ENCODE results near the gene GALNTL6.
A peak's percentile ranks its signal among the peaks of the same experiment; 100 is the strongest.

The GALNTL6 gene

GRCh38 chr4:172555725-172556124, 742.5 kb downstream of the GALNTL6 start:
- DNase-seq (ENCODE audit: low spot score) = no peak

DNA sequence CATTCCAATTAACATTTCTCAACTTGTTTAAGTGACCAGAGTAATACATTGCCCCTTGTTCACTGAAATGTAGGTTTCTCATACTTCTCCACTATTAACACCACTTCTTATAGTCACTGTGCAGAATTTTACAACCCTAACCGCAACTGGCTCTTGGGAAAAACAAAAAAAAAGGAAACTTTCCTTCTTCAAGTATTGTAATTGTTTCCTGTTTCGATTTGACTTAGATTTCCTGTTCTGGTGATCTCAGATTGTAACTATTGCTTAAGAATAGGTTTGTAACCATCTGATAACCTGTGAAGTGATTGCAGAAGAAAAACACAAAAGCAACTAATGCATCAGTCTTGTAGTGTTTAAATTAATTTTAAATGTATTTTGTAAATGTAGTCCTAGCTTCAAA, 760.7 kb downstream of the GALNTL6 start:
- no peak for DNase-seq (ENCODE audit: low spot score)

DNA sequence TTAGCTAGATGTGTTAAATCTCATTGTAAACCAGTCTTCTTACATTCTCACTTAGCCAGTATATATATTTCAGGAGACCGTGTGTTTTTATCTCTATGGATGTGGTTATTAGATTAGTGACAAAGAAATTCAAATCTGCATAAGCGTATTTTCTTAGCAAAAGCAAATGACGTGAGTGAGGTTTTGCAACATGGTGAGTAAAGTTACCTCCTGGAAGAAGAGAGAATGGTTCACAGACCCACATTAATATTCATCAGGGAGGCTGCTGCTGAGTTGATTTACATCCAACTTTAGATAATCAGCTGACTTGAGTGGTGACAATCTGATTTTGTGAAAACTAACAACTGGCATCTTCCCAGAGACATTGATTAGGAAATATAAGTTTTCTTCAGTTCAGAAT, 765.5 kb downstream of the GALNTL6 start:
- DNase-seq (ENCODE audit: low spot score) = no peak

DNA sequence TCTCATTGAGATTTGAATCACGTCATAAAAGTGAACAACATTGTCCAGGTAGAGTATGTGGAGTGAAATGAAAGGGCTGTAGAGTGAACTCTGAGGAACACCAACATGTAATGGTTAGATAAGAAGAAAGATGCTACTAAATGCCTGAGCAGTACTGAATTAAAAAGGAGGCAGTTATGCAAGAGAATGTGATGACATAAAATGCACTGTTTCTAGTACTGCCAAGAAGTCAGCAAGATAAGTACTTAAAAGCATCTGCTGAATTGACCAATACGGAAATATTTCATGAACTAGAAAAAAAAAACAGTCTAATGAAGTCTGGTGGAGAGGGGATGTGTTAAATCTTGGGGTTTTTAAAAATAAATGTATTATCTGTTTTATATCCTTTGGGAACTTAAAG, 771.6 kb downstream of the GALNTL6 start:
- no peak for DNase-seq (ENCODE audit: low spot score)

DNA sequence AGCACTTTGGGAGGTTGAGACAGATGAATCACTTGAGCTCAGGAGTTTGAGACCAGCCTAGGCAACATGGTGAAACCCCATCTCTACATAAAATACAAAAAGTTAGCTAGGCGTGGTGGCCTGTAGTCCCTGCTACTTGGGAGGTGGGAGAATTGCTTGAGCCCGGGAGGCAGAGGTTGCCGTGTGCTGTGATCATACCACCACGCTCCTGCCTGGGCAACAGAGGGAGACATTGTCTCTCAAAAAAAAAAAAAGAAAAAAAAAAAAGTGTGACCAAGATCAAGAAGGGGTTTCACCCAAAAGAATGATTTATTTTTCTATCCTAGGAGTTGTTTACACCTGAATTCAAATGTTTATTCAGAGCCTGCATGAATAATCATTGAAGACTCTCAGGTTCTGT, 783.0 kb downstream of the GALNTL6 start:
- DNase-seq (ENCODE audit: low spot score) = peak; percentile 2

GRCh38 chr4:172599554-172599953, 786.4 kb downstream of the GALNTL6 start:
- DNase-seq (ENCODE audit: low spot score) = no peak

GRCh38 chr4:172601195-172601594, 788.0 kb downstream of the GALNTL6 start:
- no peak for DNase-seq (ENCODE audit: low spot score)

DNA sequence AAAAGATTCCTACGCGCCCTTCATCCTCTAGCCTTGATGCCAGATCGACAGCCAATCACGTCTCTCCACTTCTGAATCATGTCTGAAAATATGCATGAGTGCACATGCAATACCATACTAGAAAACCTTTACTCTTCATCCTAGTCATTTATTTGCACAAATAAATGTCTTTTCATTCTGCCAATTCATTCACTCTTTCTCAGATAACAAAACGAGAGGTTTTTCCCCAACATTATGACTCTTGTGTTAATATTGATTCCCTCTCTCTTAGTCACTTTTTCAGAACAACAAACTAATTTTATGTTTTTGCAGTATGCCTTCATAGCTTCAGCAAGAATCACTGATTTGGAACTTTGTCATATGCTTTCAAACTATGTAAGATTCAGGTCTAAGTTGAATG, 806.0 kb downstream of the GALNTL6 start:
- no peak for DNase-seq (ENCODE audit: low spot score)

GRCh38 chr4:172619798-172620197, 806.6 kb downstream of the GALNTL6 start:
- DNase-seq (ENCODE audit: low spot score) = no peak

DNA sequence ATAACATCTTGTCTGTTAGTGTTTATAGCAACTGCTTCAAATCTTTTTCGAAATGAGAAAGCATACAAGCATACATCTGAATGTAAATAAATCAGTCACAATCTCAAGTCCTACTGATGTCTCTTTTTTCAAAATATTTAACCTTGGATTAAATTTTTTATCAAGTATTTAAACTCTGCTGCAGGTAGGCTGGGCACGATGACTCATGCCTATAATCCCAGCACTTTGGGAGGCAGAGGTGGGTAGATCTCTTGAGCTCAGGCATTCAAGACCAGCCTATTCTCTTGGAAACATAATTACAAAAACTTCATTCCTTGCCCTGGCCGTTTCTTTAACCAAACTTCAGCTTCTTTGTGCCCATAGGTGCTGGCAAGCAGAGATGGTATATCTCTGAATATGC, 815.1 kb downstream of the GALNTL6 start:
- DNase-seq (ENCODE audit: low spot score) = no peak

DNA sequence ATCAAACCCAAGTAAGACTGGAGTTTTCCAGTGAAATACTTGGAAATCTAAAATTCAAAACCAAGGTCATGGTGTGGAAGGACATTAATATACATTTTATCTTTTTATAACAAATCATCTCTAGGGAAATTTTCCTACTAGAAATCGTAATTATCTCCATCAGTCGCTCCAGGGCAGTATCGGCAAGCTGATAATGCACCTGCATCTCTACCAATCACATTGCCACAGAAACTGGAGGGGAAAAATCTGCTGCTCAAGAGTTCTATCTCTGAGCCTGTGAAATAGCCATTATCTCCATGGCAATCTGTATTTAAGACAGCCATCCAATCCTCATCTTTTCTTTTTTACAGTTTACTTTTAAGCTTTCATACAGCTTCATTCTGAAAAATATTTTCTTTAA, 817.1 kb downstream of the GALNTL6 start:
- DNase-seq (ENCODE audit: low spot score) = no peak

DNA sequence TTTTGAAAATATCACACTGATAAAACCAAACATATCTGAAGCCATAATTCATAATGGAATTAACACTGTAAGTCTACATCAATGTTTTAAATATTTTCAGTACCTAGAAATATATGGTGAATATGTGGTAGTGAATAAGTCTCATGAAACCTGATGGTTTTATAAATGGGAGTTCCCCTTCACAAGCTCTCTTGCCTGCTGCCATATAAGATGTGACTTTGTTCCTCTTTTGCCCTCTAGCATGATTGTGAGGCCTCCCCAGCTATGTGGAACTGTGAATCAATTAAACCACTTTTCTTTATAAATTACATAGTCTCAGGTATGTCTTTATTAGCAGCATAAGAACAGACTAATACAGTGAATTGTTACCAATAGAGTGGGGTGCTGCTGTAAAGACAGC, 818.6 kb downstream of the GALNTL6 start:
- no peak for DNase-seq (ENCODE audit: low spot score)

DNA sequence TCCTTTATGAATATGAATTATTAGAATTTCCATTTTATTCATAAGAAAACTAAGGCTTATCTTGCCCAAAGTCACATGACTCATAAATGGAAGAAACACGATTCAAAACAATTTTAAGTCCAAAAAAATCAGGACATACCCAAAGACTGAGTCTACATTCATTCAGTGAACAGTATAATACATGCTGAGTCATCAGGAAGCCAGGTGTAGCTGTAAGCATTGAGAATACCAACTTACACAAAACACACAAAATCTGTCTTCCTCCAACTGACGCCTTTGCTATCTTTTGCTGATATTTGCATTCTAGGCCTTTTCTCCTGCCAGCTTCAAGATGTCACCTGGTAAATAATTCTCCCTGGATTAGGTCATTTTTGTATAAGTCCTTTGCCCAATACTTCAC, 835.3 kb downstream of the GALNTL6 start:
- DNase-seq (ENCODE audit: low spot score) = peak; percentile 35

GRCh38 chr4:172649143-172649542, 835.9 kb downstream of the GALNTL6 start:
- no peak for DNase-seq (ENCODE audit: low spot score)

DNA sequence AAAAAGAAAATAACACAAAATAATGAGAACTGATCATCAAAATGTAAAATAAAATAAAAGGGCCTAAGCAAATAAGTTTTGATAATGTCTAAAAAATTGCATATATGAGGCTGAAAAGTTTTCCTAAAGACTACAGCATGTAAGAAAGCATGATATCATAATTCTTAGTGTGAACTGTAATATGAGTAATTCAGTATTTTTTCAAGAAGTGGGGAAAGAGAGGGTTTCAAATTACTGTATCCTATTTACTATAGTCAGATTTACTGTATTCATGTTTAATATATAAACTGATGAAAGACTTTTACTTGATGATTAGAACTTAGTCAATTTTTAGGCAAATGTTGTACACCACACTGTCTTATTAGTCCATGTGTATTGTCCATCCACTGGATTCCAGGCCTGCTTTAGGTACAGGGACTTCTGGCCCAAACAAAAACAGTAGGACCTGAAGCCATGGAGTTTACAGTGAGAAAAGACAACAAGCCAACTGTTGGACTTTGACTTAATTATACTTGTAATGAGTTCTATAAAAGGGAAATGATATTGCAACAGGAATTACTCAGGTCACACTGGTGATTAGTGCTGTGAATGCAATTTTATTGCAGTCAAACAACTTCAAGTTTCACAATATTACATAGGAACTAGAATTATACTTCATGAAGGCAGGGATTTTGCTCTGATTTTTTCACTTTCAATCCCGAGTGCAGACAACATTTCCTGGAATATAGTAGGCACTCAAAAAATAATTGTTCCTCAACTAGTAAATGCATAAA, 837.7 kb downstream of the GALNTL6 start:
- DNase-seq (ENCODE audit: low spot score) = no peak

GRCh38 chr4:172651961-172652360, 838.8 kb downstream of the GALNTL6 start:
- no peak for DNase-seq (ENCODE audit: low spot score)

DNA sequence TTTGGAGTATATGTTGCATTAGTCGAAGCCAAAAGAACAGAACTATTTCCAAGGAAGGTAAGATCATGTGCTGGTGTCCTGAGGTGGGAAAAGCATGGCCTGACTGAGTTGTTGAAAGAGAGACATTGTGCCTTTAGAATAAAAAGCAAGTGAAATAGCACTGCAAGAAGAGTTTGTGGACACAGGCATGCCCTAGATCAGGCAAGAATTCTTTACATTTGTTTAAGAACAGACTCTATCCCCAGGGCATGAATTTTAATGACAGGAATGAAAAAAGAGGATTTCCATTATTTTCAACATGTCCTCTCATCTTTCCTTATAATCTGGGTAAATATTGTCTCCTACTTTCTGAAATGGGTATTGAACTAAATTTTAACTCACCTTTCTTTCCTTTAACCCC, 839.2 kb downstream of the GALNTL6 start:
- DNase-seq (ENCODE audit: low spot score) = no peak

DNA sequence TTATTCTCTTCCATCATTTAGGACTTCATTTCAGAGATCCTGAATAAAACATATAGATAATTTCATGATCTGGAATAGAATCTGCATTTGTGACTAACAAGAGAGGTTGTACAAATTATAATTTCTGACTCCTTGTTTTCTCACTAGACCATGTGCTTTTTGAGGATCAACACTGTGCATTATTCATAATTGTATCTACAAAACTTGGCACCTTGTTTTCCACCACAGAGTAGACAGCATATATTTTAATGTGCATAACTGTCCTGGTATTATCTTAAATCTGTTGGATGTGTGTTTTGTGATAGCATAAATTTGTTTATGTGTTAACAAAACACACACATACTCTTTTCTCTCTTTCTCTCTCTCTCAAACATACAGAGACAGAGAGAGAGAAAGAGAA, 840.5 kb downstream of the GALNTL6 start:
- DNase-seq (ENCODE audit: low spot score) = no peak

DNA sequence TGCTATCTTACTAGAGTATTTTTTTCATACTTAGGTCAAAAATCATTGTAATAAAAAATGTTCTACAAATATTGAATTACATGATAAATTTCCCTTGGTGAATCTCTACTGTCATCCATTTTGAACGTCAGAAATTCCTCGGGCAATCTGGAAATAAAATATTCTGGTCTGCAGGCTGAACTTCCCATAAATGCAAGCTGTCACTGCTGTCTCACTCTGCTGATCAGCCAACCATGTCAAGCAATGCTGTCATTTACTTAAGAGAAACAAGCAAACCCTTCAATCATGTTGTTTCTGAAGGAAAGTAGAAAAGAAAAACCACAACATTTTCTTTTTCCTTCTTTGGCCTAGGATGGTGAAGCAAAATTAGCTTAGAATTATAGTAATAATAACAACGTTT, 841.3 kb downstream of the GALNTL6 start:
- peak; percentile 75 for DNase-seq (ENCODE audit: low spot score)

GRCh38 chr4:172656055-172656454, 842.9 kb downstream of the GALNTL6 start:
- no peak for DNase-seq (ENCODE audit: low spot score)

DNA sequence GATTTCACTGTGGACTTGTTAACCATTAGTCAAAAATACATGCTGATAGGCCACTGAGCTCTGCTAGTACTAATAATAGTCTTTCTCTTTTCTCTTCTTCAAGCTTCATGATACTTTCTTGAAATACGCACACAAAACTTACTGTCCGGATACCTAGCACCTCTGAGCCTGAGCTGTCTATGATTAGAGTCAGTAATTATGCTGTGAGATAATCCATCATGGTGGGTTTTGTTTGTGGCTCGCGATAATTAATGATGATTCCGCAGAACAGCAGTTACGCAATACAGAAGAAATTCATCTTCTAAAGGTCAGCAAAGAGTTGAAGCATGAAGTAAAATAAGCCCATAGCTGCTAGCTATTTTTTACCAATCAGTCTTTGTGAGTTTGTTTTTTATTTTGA, 843.9 kb downstream of the GALNTL6 start:
- DNase-seq (ENCODE audit: low spot score) = peak; percentile 24

GRCh38 chr4:172660251-172660650, 847.0 kb downstream of the GALNTL6 start:
- no peak for DNase-seq (ENCODE audit: low spot score)

DNA sequence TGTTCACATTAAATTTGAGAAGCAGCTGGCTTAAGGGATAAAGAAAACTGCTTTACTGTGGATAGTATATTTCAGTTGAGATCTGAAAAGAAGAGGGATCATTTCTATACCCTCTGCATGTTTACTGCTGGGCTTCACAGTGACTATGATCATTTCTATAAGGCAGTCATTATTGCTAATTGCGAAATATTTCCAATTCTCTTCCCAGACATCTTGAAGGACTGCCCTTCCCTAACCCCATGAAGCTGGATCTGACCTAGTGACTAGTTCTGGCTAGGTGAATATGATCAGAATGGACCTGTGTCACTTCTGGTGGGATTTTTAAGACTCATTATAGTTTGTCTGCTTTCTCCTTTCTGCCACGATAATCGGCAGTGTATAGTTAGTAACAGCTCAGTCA, 848.9 kb downstream of the GALNTL6 start:
- DNase-seq (ENCODE audit: low spot score) = no peak

DNA sequence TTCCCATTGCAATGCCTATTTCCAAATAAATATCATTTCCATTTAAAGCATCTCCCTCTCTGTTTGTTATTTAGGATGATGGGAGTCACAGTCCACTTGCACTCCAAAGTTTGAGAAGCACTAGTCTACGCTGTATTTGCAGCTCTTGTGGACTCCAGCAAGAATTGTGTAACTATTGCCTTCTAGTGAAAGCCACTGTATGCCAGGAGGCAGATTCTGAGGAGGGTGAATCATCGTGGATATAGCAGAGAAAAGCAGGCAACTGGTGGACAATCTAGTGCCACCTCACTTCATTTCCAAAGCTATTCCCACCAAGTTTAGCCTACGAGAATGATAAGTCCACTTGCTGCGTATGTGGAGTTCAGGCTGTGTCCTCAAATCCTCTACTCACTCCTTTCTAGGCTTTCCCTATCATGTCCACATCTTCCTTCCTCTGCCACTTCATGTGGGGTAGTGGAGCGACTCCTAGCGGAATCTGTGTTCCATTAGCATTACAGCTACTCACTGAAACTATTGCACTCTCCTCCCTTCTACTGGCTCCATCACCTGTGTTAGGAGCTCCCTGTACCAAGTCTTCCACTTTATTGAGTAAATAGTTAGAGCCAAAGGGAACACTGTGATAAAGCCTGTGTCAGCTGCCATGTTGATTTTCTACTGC, 853.6 kb downstream of the GALNTL6 start:
- peak; percentile 28 for DNase-seq (ENCODE audit: low spot score)
